Fibroblast of the aortic adventitia (primary cell): ENCODE measurements around the gene LBR. TPM values are rescaled to one million over a fixed set of nuclear protein-coding genes. Genes with fewer than 3 reads are reported as not detected.

Source experiments
- DNase-seq: peaks from one replicate; pipeline ENCODE4 v3.0.0-alpha.2; 2010; ENCODE audit warnings: low read depth
- H3K4me3 ChIP-seq: 2 replicates; pipeline ENCODE4 v1.5.1; 2011; ENCODE audit warnings: low read depth, mild to moderate bottlenecking, control low read depth, low read length, moderate library complexity
- total RNA-seq: library from RNA; depleted of rRNA; stranded (reverse); fragments of >200 nt; gene quantifications from 2 replicates; pipeline ENCODE4 v1.2.3, GENCODE V29; 2012; ENCODE audit warnings: low replicate concordance
- TF ChIP-seq, protein P1 (sequence below): IDR thresholded peaks from 2 replicates; pipeline ENCODE4 v1.5.1; 2011; ENCODE audit warnings: mild to moderate bottlenecking, low read length, control low read depth, inconsistent platforms; ENCODE audit not compliant: insufficient read depth

Gene LBR
- total RNA-seq, 1 donor = 32.1 TPM

DNA sequence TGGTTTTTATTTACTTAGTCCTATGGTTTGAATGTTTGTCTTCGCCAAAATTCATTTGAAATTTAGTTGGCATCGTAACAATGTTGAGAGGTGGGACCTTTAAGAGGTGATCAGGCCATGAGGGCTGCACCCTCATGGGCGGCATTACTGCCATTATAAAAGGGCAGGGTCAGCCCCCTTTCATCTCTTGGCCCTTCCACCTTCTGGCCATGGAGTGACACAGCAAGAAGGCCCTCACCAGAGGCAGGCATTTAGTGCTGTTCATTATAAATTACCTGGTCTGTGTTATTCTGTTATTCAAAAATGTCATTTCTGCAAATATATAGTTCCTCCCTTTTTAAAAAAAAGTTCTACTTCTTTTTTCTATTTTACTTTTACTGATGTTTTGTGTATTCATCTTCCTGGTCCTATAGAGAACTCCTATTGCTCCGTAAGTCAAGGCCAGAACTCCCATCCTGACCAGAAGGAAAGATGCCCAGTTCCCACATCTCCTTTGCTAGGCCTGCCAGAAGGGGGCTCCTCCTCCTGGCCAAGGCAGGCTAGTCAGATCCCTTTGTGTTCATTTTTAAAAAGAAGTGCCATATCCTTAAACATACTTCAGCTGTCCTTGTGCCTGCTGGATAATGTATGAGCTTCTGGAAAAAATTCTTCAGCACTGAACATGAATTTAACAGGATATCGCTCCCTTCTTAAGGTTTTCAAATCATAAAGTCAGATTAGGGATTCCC lies 10.0 kb upstream of the LBR start:
- H3K4me3 ChIP-seq = no peak overlapping the region
- DNase-seq = peak; percentile 49
- TF ChIP-seq, protein P1, sequence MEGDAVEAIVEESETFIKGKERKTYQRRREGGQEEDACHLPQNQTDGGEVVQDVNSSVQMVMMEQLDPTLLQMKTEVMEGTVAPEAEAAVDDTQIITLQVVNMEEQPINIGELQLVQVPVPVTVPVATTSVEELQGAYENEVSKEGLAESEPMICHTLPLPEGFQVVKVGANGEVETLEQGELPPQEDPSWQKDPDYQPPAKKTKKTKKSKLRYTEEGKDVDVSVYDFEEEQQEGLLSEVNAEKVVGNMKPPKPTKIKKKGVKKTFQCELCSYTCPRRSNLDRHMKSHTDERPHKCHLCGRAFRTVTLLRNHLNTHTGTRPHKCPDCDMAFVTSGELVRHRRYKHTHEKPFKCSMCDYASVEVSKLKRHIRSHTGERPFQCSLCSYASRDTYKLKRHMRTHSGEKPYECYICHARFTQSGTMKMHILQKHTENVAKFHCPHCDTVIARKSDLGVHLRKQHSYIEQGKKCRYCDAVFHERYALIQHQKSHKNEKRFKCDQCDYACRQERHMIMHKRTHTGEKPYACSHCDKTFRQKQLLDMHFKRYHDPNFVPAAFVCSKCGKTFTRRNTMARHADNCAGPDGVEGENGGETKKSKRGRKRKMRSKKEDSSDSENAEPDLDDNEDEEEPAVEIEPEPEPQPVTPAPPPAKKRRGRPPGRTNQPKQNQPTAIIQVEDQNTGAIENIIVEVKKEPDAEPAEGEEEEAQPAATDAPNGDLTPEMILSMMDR = peak; percentile 64

DNA sequence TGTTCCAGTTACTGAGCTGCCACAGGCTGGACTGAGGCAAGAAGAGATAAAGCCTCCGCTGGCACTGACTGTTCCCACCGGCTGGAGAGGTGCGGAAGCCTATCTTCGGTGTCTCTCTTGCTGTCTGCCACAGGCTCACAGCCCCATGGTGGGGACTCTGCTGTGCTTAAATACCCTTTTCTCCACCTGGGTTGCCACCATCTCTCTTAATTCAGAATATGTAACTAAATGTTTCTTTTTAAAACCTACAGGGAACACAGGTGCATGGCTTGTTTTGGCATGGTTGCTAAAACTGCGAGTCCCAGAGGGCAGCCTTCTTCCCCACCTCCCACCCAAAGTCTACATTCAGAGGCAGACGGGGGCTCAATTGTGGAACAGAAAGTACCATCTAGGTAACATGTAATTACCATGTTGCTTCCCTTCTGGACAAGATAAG lies 8.1 kb upstream of the LBR start:
- TF ChIP-seq, protein P1 = no peak
- no peak for DNase-seq

DNA sequence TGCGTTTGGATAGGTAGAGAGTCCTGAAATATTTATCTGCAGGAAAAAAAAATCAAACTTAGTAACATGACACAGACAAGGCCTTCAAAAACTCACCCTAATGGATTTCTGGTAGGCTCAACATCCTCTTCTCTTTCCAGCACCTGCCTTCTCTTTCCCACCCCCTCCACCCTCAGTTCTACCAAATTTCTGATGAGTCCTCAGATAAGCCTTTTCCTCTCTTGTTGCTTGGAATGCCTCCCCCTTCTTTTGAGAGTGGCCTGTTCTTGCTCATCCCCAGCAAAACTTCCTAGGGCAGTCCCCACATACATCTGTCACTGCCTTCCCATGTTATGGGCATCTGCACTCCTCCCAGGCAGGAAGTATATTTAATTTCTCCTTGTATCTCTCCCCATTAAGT lies 7.6 kb upstream of the LBR start:
- no peak overlapping the region for H3K4me3 ChIP-seq
- TF ChIP-seq, protein P1 = no peak

More for the DNA sequence above, 8.1 kb upstream of the LBR start:
- H3K4me3 ChIP-seq = no peak overlapping the region

DNA sequence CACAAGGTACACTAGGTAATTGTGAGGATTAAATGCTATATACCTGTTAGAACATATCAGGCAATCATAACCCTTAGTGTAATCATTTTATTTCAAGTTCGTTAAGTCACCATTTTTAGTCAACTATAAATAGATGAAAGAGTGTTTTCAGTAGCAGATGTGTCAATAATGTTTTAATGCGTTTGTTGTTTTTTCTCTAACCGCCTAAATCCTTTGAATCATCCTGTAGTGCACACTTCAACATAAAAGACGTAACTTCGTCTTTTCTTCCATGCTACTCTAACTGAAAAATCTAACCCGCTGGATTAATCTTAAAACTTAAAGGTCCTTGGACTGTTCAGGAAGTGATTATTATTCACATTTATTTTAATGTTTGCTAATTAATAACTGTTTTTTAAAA lies 7.2 kb upstream of the LBR start:
- H3K4me3 ChIP-seq = no peak overlapping the region
- TF ChIP-seq, protein P1 = no peak
- DNase-seq = no peak

More for the DNA sequence above, 7.6 kb upstream of the LBR start:
- DNase-seq = no peak

DNA sequence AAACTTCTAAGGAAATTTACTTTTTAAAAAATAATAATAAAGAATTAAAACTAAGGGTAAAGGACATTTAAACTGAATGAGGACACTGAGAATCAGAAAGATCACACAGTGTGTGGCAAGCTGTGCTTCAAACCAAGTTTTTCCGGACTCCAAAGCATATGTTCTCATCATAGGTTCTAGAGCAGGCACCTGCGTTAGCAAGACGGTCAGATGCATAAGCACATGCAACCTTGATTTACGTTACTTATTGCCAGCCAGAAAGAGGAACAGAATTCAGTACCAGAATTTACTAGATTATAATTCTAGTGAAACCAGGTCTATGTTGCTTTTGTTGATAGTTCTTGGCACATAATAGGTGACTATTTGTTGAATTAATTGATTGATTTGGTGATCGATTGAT lies 6.2 kb upstream of the LBR start:
- TF ChIP-seq, protein P1 = no peak
- DNase-seq = no peak
- no peak overlapping the region for H3K4me3 ChIP-seq

DNA sequence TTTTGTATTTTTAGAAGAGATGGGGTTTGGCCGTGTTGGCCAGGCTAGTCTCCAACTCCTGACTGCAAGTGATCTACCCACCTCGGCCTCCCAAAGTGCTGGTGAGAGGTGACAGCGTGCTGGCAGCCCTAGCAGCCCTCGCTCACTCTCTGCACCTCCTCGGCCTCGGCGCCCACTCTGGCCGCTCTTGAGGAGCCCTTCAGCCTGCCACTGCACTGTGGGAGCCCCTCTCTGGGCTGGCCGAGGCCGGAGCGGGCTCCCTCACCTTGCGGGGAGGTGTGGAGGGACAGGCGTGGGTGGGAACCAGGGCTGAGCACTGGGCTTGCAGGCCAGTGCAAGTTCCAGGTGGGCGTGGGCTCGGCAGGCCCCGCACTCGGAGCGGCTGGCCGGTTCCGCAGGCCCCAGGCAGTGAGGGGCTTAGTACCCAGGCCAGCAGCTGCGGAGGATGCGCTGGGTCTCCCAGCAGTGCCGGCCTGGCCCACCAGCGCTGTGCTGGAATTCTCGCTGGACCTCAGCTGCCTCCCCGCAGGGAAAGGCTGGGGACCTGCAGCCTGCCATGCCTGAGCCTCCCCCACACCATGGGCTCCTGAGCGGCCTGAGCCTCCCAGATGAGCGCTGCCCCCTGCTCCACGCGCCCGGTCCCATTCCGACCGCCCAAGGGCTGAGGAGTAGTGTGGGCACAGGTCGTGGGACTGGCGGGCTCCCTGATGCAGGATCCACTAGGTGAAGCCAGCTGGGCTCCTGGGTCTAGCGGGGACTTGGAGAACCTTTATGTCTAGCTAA lies 3.4 kb upstream of the LBR start:
- TF ChIP-seq, protein P1 = no peak
- H3K4me3 ChIP-seq = no peak overlapping the region
- no peak for DNase-seq
